Lower leg skin (tissue), 3 donors: ENCODE data around the gene RAB6D.

ENCODE experiments used
- CTCF ChIP-seq, 3 donors: fragments of 450-650 bp; IDR thresholded peaks; one replicate each; pipeline ENCODE4 v1.5.1; 2016; ENCODE audit warnings: antibody characterized with exemption in 3 of 3, mild to moderate bottlenecking in 3 of 3, moderate library complexity in 2 of 3
- POLR2A ChIP-seq, 2 donors: fragments of 450-650 bp; IDR thresholded peaks; one replicate each; pipeline ENCODE4 v1.6.1; 2016 to 2017; ENCODE audit warnings: antibody characterized with exemption in 2 of 2, mild to moderate bottlenecking in 1 of 2, moderate library complexity in 1 of 2

DNA sequence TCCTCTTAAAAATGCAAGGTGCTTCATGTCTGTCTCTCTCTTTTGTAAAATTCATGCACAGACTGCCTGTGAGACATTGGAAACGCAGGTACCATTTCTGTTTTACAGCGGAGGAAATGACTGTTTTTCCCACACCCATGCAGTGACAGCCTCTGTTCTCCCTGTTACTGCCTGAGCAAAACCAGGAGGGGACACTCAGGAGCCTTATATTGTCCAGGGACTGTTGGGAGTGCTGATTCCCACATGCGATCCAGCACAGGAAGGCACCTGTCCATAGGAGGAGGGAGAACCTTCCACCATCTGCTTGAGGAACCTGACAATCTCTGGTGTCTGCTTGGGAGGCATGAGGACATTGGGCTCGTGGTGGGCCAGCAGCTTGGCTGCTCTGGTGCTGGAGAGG lies 36.9 kb upstream of the RAB6D start:
- TF ChIP-seq POLR2A (IDR thresholded peaks at IDR 0.05): no peak
- TF ChIP-seq CTCF (IDR thresholded peaks at IDR 0.05): no peak
